HFFc6 (cell line): ENCODE measurements around the gene ODF2. TPM values are rescaled to one million over a fixed set of nuclear protein-coding genes. Genes with fewer than 3 reads are reported as not detected.

Experiments used
- DNase-seq: peaks from one replicate; pipeline ENCODE4 v3.0.0-alpha.2; 2018
- H3K27ac Mint-ChIP-seq: 2 replicates; pipeline ENCODE4 v1.8.0; 2020; ENCODE audit warnings: mild to moderate bottlenecking, mixed read lengths
- H3K27me3 Mint-ChIP-seq: 2 replicates; pipeline ENCODE4 v1.8.0; 2021; ENCODE audit warnings: mild to moderate bottlenecking, moderate library complexity, mixed read lengths; ENCODE audit not compliant: insufficient read depth
- H3K36me3 Mint-ChIP-seq: 2 replicates; pipeline ENCODE4 v1.8.0; 2021; ENCODE audit warnings: low read depth, mixed read lengths
- H3K4me1 Mint-ChIP-seq: 2 replicates; pipeline ENCODE4 v1.8.0; 2020; ENCODE audit warnings: low read depth, mixed read lengths
- H3K4me3 Mint-ChIP-seq: 2 replicates; pipeline ENCODE4 v1.8.0; 2020; ENCODE audit warnings: mild to moderate bottlenecking, moderate library complexity, mixed read lengths
- H3K9me3 Mint-ChIP-seq: 2 replicates; pipeline ENCODE4 v1.8.0; 2020; ENCODE audit warnings: mild to moderate bottlenecking, mixed read lengths
- CTCF ChIP-seq: fragments of 200-600 bp; sonication (generic); IDR thresholded peaks from 2 replicates; pipeline ENCODE4 v1.5.0; 2021; ENCODE audit warnings: antibody characterized with exemption, mild to moderate bottlenecking
- total RNA-seq, 6 experiments: library from RNA; stranded (reverse); fragmentation: NEBNext Ultra II Directional; extraction: Animal tissue kit (Norgen Biotek cat#: 25700); gene quantifications; 2 replicates in 1 of 6; 3 replicates in 5 of 6; pipeline ENCODE4 v1.2.3, GENCODE V29; 2021

Gene ODF2
- total RNA-seq, 6 experiments from 2014 or later = 29.5 to 40.8 (median 36.9) TPM

- peaks cover 2% of the 10 kb centered on the region; the same call in 1 of the 2 replicates for H3K27me3 Mint-ChIP-seq
- peak; percentile 27 for DNase-seq
- peaks cover 23% of the 10 kb centered on the region for H3K36me3 Mint-ChIP-seq
- H3K27ac Mint-ChIP-seq = peak overlapping the region; percentile 45; the same call in 1 of the 2 replicates
- no peak for TF ChIP-seq CTCF
- peaks cover 25% of the 10 kb centered on the region for H3K4me1 Mint-ChIP-seq
- H3K4me3 Mint-ChIP-seq = no peak overlapping the region
- H3K9me3 Mint-ChIP-seq = no peaks in the 10 kb centered on the region
These were observed 67.6 kb downstream of the ODF2 start for GRCh38 chr9:128523199-128523925.

GRCh38 chr9:128526720-128527119 lies 70.9 kb downstream of the ODF2 start:
- peaks cover 9% of the 10 kb centered on the region for H3K27me3 Mint-ChIP-seq

GRCh38 chr9:128528445-128529160 lies 72.8 kb downstream of the ODF2 start:
- no peaks in the 10 kb centered on the region for H3K9me3 Mint-ChIP-seq
- H3K27me3 Mint-ChIP-seq = peaks cover 9% of the 10 kb centered on the region
- peaks cover 28% of the 10 kb centered on the region for H3K4me1 Mint-ChIP-seq
- TF ChIP-seq CTCF = no peak
- H3K4me3 Mint-ChIP-seq = peak overlapping the region; percentile 63
- H3K27ac Mint-ChIP-seq = peak overlapping the region; percentile 92
- peak; percentile 65 for DNase-seq
- H3K36me3 Mint-ChIP-seq = peaks cover 39% of the 10 kb centered on the region

More at GRCh38 chr9:128526720-128527119, 70.9 kb downstream of the ODF2 start:
- peaks cover 47% of the 10 kb centered on the region for H3K4me1 Mint-ChIP-seq
- no peak overlapping the region for H3K4me3 Mint-ChIP-seq
- H3K9me3 Mint-ChIP-seq = no peaks in the 10 kb centered on the region
- H3K36me3 Mint-ChIP-seq = peaks cover 27% of the 10 kb centered on the region
- H3K27ac Mint-ChIP-seq = no peak overlapping the region
- no peak for TF ChIP-seq CTCF
- DNase-seq = no peak

- H3K9me3 Mint-ChIP-seq = no peaks in the 10 kb centered on the region
- peak overlapping the region; percentile 92 for H3K27ac Mint-ChIP-seq
- DNase-seq = no peak
- peak overlapping the region; percentile 20 for H3K4me3 Mint-ChIP-seq
- H3K36me3 Mint-ChIP-seq = peaks cover 44% of the 10 kb centered on the region
- no peak for TF ChIP-seq CTCF
- H3K27me3 Mint-ChIP-seq = peaks cover 9% of the 10 kb centered on the region
- peaks cover 26% of the 10 kb centered on the region for H3K4me1 Mint-ChIP-seq
These were observed 73.4 kb downstream of the ODF2 start for GRCh38 chr9:128529191-128529590.

GRCh38 chr9:128532581-128532980 lies 76.8 kb downstream of the ODF2 start:
- H3K27ac Mint-ChIP-seq = no peak overlapping the region
- H3K9me3 Mint-ChIP-seq = no peaks in the 10 kb centered on the region
- H3K4me1 Mint-ChIP-seq = peaks cover 26% of the 10 kb centered on the region
- peaks cover 7% of the 10 kb centered on the region for H3K27me3 Mint-ChIP-seq
- H3K4me3 Mint-ChIP-seq = no peak overlapping the region
- H3K36me3 Mint-ChIP-seq = peaks cover 41% of the 10 kb centered on the region
- no peak for TF ChIP-seq CTCF
- no peak for DNase-seq
